H1 (cell line): ENCODE results near the gene POU2F2. TPM values are rescaled to one million over a fixed set of nuclear protein-coding genes. Genes with fewer than 3 reads are reported as not detected.

Experiments used
- CHD7 ChIP-seq: fragments of 300-600 bp; sonication (generic); IDR thresholded peaks from 2 replicates; pipeline ENCODE4 v1.7.1; 2012; ENCODE audit warnings: low read length, moderate library complexity, mild to moderate bottlenecking, inconsistent platforms; ENCODE audit not compliant: insufficient replicate concordance
- CTCF ChIP-seq, 3 experiments: IDR thresholded peaks; 1 replicate in 2 of 3; 2 replicates in 1 of 3; pipeline versions ENCODE4 v1.5.1 to v1.6.1; 2011; ENCODE audit warnings: low read length in 3 of 3, mild to moderate bottlenecking in 3 of 3, inconsistent platforms in 2 of 3, low read depth in 1 of 3, moderate library complexity in 1 of 3; ENCODE audit not compliant: insufficient read depth in 1 of 3; ENCODE audit errors: control extremely low read depth in 1 of 3
- JUND ChIP-seq: IDR thresholded peaks from 2 replicates; pipeline ENCODE4 v1.6.1; 2011; ENCODE audit warnings: mild to moderate bottlenecking, improper control_type of control experiment, low read length
- RNF2 ChIP-seq: fragments of 200-900, 300-1000 bp; sonication (generic); IDR thresholded peaks from 2 replicates; pipeline ENCODE4 v1.7.1; 2016; ENCODE audit warnings: borderline replicate concordance, low read depth, mild to moderate bottlenecking, antibody characterized with exemption, low read length; ENCODE audit not compliant: poor library complexity, severe bottlenecking; ENCODE audit errors: missing control alignments
- SRF ChIP-seq: IDR thresholded peaks from 2 replicates; pipeline ENCODE4 v1.6.1; 2011; ENCODE audit warnings: mild to moderate bottlenecking, low read depth, low read length, moderate library complexity
- polyA plus RNA-seq, 7 experiments: library from polyadenylated mRNA; depleted of rRNA in 3 of 7; stranded (reverse) in 5 of 7; unstranded in 2 of 7; fragments of >200 nt in 5 of 7; fragments of 200-250 nt in 2 of 7; gene quantifications; 1 replicate in 5 of 7; 2 replicates in 1 of 7; 4 replicates in 1 of 7; pipeline versions ENCODE4 v1.2.1 to v1.2.3, GENCODE V29; 2011 to 2013; ENCODE audit warnings: missing spikeins in 2 of 7, mixed read lengths in 2 of 7
- total RNA-seq: library from RNA; stranded (reverse); fragmentation: NEBNext Ultra II Directional; extraction: Animal tissue kit (Norgen Biotek cat#: 25700); gene quantifications from 2 replicates; pipeline ENCODE4 v1.2.1, GENCODE V29; 2021

POU2F2 gene
- total and polyA plus RNA-seq, 2 of the 8 experiments (the other 6 are each of a cell fraction or from before 2014, with no cell fraction given): 5.0 to 6.1 TPM

- no peak for TF ChIP-seq CHD7
- peak; percentile 7; the same call in 1 of the 2 replicates for TF ChIP-seq SRF
- peak; percentile 100 for TF ChIP-seq CTCF (IDR thresholded peaks at IDR 0.05; ENCODE audit: control extremely low read depth in 1 of 3, insufficient read depth in 1 of 3, low read depth in 1 of 3, low read length in 3 of 3)
- no peak for TF ChIP-seq RNF2
- peak; percentile 70; the same call in 1 of the 2 replicates for TF ChIP-seq JUND
Measured at GRCh38 chr19:42108527-42109389, 23.5 kb downstream of the POU2F2 start (continued).
